Skeletal muscle satellite cell (primary cell): ENCODE measurements around the gene MGAM2.

Experiments used
- H3K27me3 ChIP-seq: 2 replicates; pipeline ENCODE4 v1.7.0; 2013; ENCODE audit warnings: low read length; ENCODE audit not compliant: control insufficient read depth, insufficient read depth
- H3K36me3 ChIP-seq: 2 replicates; pipeline ENCODE4 v1.7.0; 2013; ENCODE audit warnings: mild to moderate bottlenecking, control low read depth, low read length; ENCODE audit not compliant: insufficient read depth
- H3K4me1 ChIP-seq: 2 replicates; pipeline ENCODE4 v1.7.0; 2013; ENCODE audit warnings: low read length; ENCODE audit not compliant: control insufficient read depth, insufficient read depth
- H3K4me2 ChIP-seq: 2 replicates; pipeline ENCODE4 v1.7.0; 2013; ENCODE audit warnings: mild to moderate bottlenecking, low read length
- H3K4me3 ChIP-seq: 2 replicates; pipeline ENCODE4 v1.7.0; 2013; ENCODE audit warnings: low read length
- H3K9ac ChIP-seq: 2 replicates; pipeline ENCODE4 v1.7.0; 2013; ENCODE audit warnings: mild to moderate bottlenecking, low read depth, low read length, moderate library complexity
- H3K9me3 ChIP-seq: replicated peaks from 2 replicates; pipeline ENCODE4 v1.7.0; 2013; ENCODE audit warnings: mild to moderate bottlenecking, control low read depth, low read length

MGAM2 gene

GRCh38 chr7:142180426-142180825 lies 68.9 kb downstream of the MGAM2 start:
- Histone ChIP-seq H3K9ac (no peak overlapping the region), H3K9me3 (no peaks in the 10 kb centered on the region), H3K4me1 (no peaks in the 10 kb centered on the region), H3K4me3 (no peak overlapping the region), H3K4me2 (no peak overlapping the region), H3K27me3 (no peaks in the 10 kb centered on the region), H3K36me3 (no peaks in the 10 kb centered on the region)

GRCh38 chr7:142181211-142181610 lies 69.7 kb downstream of the MGAM2 start:
- Histone ChIP-seq H3K9ac (no peak overlapping the region), H3K4me2 (no peak overlapping the region), H3K9me3 (no peaks in the 10 kb centered on the region), H3K36me3 (no peaks in the 10 kb centered on the region), H3K27me3 (no peaks in the 10 kb centered on the region), H3K4me1 (no peaks in the 10 kb centered on the region), H3K4me3 (no peak overlapping the region)

GRCh38 chr7:142181966-142182365 lies 70.4 kb downstream of the MGAM2 start:
- no peaks in the 10 kb centered on the region for H3K27me3 ChIP-seq
- no peak overlapping the region for H3K4me2 ChIP-seq
- no peak overlapping the region for H3K9ac ChIP-seq
- no peak overlapping the region for H3K4me3 ChIP-seq
- no peaks in the 10 kb centered on the region for H3K9me3 ChIP-seq
- no peaks in the 10 kb centered on the region for H3K4me1 ChIP-seq
- H3K36me3 ChIP-seq = no peaks in the 10 kb centered on the region

GRCh38 chr7:142185069-142185468 lies 73.6 kb downstream of the MGAM2 start:
- Histone ChIP-seq H3K4me3 (no peak overlapping the region), H3K4me2 (no peak overlapping the region)

GRCh38 chr7:142185801-142186200 lies 74.3 kb downstream of the MGAM2 start:
- H3K4me2 ChIP-seq = no peak overlapping the region
- H3K9ac ChIP-seq = no peak overlapping the region
- H3K4me1 ChIP-seq = peaks cover 14% of the 10 kb centered on the region
- H3K4me3 ChIP-seq = no peak overlapping the region
- H3K36me3 ChIP-seq = no peaks in the 10 kb centered on the region
- H3K9me3 ChIP-seq = no peaks in the 10 kb centered on the region
- no peaks in the 10 kb centered on the region for H3K27me3 ChIP-seq

More at GRCh38 chr7:142185069-142185468, 73.6 kb downstream of the MGAM2 start:
- H3K9ac ChIP-seq = no peak overlapping the region
- no peaks in the 10 kb centered on the region for H3K36me3 ChIP-seq
- no peaks in the 10 kb centered on the region for H3K27me3 ChIP-seq
- no peaks in the 10 kb centered on the region for H3K9me3 ChIP-seq
- peaks cover 14% of the 10 kb centered on the region for H3K4me1 ChIP-seq

- Histone ChIP-seq H3K36me3 (no peaks in the 10 kb centered on the region), H3K4me1 (peaks cover 14% of the 10 kb centered on the region), H3K9me3 (no peaks in the 10 kb centered on the region), H3K4me2 (no peak overlapping the region), H3K9ac (no peak overlapping the region), H3K27me3 (no peaks in the 10 kb centered on the region), H3K4me3 (no peak overlapping the region)
Observed at GRCh38 chr7:142188154-142188553, 76.6 kb downstream of the MGAM2 start.

- Histone ChIP-seq H3K36me3 (no peaks in the 10 kb centered on the region), H3K4me3 (no peak overlapping the region), H3K9ac (no peak overlapping the region), H3K9me3 (no peaks in the 10 kb centered on the region), H3K4me2 (no peak overlapping the region), H3K4me1 (peaks cover 14% of the 10 kb centered on the region), H3K27me3 (no peaks in the 10 kb centered on the region)
Observed at GRCh38 chr7:142188846-142189245, 77.3 kb downstream of the MGAM2 start.

- Histone ChIP-seq H3K27me3 (no peaks in the 10 kb centered on the region), H3K4me2 (no peak overlapping the region), H3K9me3 (no peaks in the 10 kb centered on the region), H3K36me3 (no peaks in the 10 kb centered on the region), H3K4me1 (no peaks in the 10 kb centered on the region), H3K9ac (no peak overlapping the region), H3K4me3 (no peak overlapping the region)
Observed at GRCh38 chr7:142194201-142194600, 82.7 kb downstream of the MGAM2 start.

GRCh38 chr7:142196066-142196840 lies 84.7 kb downstream of the MGAM2 start:
- Histone ChIP-seq H3K9ac (no peak overlapping the region), H3K36me3 (no peaks in the 10 kb centered on the region), H3K4me1 (no peaks in the 10 kb centered on the region), H3K27me3 (no peaks in the 10 kb centered on the region), H3K4me3 (no peak overlapping the region), H3K9me3 (no peaks in the 10 kb centered on the region), H3K4me2 (no peak overlapping the region)

- no peaks in the 10 kb centered on the region for H3K36me3 ChIP-seq
- no peak overlapping the region for H3K4me2 ChIP-seq
- no peaks in the 10 kb centered on the region for H3K9me3 ChIP-seq
- H3K27me3 ChIP-seq = no peaks in the 10 kb centered on the region
- no peak overlapping the region for H3K9ac ChIP-seq
- no peaks in the 10 kb centered on the region for H3K4me1 ChIP-seq
- no peak overlapping the region for H3K4me3 ChIP-seq
Observed at GRCh38 chr7:142200206-142200605, 88.7 kb downstream of the MGAM2 start.

- Histone ChIP-seq H3K36me3 (no peaks in the 10 kb centered on the region), H3K4me1 (no peaks in the 10 kb centered on the region), H3K9me3 (no peaks in the 10 kb centered on the region), H3K9ac (no peak overlapping the region), H3K4me2 (no peak overlapping the region), H3K27me3 (no peaks in the 10 kb centered on the region), H3K4me3 (no peak overlapping the region)
Observed at GRCh38 chr7:142228537-142229104, 117.1 kb downstream of the MGAM2 start.

GRCh38 chr7:142231716-142232115 lies 120.2 kb downstream of the MGAM2 start:
- H3K4me3 ChIP-seq = no peak overlapping the region
- H3K9me3 ChIP-seq = no peaks in the 10 kb centered on the region
- H3K4me1 ChIP-seq = no peaks in the 10 kb centered on the region
- no peaks in the 10 kb centered on the region for H3K36me3 ChIP-seq
- H3K27me3 ChIP-seq = peaks cover 1% of the 10 kb centered on the region
- H3K4me2 ChIP-seq = no peak overlapping the region
- H3K9ac ChIP-seq = no peak overlapping the region
